ENCODE measurements around the gene GRIK4.
"Not testable (repeated sequence)": the region's sequence is repeated elsewhere in the genome, so short reads cannot be mapped to it uniquely, and the experiment has no call there.

The GRIK4 gene

DNA sequence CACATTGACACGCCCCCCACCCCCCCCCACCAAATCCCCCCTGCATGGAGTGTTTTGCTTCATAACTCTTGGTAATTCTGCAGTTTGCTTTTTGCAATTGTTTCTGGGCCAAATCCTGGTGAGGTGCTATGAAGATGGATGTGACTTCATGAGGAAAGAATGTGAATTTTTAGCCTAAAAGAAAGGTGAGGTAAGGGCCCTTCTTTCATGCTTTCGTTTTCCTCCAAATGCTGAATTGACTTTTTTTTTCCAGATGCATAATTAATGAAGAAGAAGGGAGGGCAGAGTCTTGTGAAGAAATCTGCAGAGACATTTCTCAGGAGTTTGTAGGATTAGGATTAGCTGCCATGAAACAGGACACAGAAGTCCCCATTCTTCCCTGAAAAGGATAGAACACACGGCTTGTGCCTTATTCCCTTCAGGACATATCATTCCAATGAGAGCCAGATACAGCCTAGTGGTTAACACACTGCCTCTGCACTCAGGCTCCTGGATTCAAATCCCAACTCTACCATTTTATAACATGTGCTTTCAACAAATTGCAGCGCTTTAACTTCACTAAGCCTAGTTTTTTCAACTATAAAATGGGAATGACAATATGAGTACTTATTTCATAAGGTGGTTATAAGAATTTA lies 492.8 kb downstream of the GRIK4 start:
- DNase-seq (ENCODE audit: low spot score) = no peak

DNA sequence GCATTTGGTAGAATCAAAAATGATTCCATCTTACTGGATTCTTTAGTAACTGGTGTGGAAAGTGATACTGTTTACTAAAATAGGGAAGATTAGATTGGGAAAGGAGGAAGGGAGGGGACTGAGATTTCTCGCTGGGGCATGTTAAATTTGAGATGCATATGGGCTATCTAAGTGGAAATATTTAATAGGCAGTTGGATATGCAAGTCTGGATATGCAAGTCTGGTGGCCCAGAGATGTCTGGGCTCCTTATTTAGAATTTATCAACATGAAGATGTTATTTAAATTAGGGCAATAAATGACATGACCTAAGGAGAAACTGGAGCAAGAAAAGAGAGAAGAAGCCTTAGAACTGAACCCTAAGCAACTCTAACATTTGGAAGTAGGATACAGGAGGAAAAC lies 495.4 kb downstream of the GRIK4 start:
- no peak for DNase-seq (ENCODE audit: low spot score)

DNA sequence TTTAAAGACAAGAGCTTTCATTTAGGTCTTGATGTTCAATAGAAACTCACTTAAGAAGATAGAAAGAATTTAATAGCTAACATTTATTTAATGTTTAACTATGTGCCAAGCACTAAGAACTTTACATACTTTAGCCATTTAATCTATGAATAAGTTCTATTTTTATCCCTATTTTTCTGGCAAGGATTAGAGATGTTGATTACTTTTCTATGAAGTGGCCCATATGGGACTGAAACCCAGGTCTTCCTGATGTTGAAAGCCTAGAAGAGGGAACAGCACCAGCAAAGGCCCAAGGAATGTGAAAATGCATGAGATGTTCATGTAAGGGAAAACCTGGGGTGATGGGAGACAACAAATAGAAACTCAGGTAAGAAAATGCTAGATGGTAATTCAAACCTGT lies 497.0 kb downstream of the GRIK4 start:
- no peak for DNase-seq (ENCODE audit: low spot score)

DNA sequence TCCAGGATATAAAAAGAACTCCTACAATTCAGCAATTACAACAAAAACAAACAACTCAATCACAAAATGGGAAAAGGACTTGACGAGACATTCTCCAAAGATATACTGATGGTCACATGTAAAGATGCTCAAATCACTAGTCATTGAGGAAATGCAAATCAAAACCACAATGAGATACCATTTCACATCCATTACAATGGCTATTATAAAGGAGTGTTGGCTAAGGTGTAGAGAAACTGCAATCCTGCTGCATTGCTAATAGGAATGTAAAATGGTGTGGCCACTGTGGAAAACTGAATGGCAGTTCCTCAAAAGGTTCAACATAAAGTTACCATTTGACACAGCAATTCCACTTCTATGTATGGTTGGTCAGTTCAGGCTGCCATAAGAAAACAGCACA lies 500.5 kb downstream of the GRIK4 start:
- no peak for DNase-seq (ENCODE audit: low spot score)

DNA sequence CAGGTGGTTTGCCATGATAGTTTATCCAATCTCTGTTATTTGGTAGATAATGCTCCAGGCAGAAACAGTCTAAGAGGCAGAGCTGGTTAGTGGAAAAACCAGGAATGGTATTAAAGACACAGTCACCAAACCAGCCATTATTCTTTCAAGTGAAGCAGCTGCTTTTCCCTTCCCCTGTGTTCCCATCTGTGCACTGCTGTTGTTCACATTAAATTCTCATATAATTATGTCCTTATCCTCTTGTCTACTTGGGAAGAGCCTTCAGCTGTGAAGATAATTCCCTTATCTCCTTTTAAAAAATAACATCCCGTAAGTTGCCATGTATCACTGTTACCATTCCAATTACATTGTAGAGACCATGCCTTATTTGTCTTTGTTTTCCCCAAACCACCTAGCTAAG lies 507.2 kb downstream of the GRIK4 start:
- no peak for DNase-seq (ENCODE audit: low spot score)

DNA sequence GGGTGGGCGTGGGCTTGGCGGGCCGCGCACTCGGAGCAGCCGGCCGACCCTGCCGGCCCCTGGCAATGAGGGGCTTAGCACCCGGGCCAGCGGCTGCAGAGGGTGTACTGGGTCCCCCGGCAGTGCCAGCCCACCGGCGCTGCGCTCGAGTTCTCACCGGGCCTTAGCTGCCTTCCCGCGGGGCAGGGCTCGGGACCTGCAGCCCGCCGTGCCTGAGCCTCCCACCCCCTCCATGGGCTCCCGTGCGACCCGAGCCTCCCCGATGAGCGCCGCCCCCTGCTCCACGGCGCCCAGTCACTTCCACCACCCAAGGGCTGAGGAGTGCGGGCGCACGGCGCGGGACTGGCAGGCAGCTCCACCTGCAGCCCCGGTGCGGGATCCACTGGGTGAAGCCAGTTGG lies 510.2 kb downstream of the GRIK4 start:
- not testable (repeated sequence) for DNase-seq (ENCODE audit: low spot score)

DNA sequence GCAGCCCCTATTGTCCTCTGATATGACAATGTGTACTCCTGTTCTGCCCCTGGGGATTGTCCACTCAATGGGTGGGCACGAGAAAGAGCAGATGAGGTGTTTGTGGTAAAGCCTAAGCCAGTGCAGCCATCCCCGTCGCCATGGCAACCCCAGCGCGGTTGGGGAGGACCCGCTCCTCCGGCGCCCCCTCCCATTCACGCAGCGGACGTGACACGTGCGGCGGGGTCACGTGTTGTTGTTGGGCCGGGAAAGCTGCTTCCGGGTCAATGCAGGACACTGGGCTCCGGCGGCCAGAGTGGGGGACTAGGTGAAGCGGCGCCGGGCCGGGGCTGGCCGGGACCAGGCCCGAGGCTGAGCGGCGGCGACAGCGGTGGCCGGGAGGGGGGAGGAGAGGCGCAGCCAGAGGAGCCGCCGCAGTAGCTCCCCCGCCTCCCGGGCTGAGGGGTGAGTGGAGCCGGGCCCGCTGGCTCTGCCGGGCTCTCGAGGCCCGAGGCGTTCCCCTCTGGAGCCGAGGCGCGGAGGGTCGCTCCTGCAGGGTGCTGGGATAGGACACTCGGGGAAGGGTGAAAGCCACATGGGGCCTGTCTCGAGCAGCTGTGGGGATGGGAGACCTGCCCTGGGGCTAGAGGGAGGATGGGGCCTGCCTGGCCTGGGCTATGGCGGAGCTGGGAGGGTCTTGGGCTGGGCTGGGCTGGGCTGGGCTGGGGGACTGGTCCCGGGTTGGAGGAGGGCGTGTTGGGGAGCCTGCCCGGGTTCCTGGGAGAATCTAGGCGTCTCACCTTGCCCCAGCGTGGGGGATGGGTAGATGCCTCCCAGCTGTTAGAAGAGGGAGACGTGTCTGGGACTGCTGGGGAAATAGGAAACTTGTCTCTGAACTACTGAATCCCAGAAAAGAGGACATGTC lies 512.6 kb downstream of the GRIK4 start, which contains the start of gene TBCEL:
TSS of gene TBCEL (plus strand) at position 255 of the 904 bp plus-strand sequence. CDS start 21,589 bp downstream, outside the sequence.
- peak; percentile 85 for DNase-seq (ENCODE audit: low spot score)

DNA sequence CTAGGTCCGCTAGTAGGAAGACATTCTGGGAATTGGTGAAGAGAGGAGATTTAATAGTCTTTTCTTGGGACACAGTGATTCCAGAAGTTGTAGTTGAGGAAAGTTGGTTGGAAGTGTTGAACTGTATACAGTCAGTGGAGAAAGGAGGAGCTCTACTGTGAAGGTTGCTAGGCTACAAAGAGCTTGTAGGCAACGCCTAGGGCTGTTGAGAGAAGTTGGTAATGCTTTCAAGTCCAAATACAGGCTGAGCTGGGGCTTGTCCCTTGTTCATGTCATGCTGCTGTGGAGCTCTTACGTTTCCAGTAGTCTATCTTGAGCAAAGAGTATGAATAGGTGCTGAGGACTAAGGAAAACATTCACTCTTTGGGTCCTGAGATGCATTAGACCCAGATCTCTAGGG lies 513.4 kb downstream of the GRIK4 start:
- peak; percentile 10 for DNase-seq (ENCODE audit: low spot score)

DNA sequence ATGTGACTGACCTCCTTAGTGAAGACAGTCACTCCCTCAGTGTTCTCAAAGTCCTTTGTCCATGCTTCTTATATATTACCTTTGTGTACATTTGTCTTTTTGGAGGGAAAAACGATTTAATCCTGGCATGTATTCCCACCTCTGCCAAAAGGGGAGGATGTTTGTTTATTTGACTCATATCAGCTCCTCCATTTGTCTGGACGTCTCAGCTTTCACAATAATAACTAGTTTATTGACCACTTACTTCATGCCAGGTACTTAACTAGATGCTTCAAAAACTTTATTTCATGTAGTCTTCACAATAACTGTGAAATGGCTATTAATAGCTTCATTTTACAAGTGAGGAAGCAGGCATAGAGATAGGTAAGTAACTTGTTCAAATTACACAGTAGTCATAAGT lies 517.6 kb downstream of the GRIK4 start:
- DNase-seq (ENCODE audit: low spot score) = no peak

DNA sequence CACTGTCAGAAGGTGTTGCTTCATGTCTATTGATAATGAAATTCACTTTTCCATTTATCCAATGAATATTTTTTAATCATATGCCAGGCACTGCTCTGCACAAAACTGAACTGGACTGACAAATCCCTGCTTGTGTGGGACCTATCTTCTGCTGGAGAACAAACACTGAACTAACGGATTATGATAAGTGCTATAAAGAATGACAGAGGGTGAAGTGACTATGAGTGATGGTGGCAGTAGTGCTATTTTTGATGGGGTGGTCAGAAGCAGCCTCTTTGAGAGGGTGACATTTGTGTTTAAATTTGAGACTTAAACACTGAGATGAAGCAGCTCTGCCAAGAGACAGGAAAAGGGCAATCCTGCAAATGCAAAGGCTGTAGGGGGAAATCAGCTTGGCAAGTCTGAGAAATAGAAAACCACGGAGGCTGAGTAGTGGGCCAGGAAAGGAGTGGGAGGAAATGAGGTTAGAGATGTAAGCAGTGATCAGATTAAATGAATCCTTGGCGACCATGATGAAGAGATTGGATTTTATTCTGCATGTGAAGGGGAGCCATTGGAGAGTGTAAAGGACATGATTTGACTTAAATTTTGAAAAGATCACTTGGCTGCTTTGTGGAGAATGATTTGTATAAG lies 518.4 kb downstream of the GRIK4 start:
- DNase-seq (ENCODE audit: low spot score) = no peak

DNA sequence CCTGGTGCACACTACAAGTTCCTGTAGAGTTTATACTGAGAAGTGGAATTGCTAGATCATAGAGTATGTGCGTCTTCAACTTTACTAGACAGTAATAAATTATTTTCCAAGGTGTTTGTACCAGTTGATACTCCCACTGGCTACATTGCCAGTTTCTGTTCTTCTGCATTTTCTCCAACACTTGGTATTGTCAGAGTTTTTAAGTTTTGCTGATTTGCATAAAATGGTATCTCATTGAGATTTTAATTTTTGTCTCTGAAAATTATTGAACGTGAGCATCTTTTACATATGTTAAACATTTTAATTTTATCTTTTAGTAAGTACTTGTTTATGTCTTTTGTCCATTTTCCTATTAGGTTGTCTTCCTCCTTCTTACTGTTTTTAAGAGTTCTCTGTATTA lies 519.6 kb downstream of the GRIK4 start:
- DNase-seq (ENCODE audit: low spot score) = no peak

DNA sequence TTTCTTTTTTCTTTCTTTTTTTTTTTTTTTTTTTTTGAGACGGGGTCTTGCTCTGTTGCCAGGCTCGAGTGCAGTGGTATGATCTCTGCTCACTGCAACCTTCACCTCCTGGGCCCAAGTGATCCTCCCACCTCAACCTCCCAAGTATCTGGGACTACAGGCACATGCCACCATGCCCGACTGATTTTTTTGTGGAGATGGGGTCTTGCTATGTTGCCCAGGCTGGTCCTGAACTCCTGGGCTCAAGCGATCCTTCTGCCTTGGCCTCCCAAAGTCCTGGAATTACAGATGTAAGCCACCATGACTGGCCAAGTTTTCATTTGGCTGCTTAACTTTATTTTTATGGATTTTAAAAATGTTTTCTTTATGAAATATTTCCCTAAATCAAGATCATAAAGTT lies 520.1 kb downstream of the GRIK4 start:
- not testable (repeated sequence) for DNase-seq (ENCODE audit: low spot score)

DNA sequence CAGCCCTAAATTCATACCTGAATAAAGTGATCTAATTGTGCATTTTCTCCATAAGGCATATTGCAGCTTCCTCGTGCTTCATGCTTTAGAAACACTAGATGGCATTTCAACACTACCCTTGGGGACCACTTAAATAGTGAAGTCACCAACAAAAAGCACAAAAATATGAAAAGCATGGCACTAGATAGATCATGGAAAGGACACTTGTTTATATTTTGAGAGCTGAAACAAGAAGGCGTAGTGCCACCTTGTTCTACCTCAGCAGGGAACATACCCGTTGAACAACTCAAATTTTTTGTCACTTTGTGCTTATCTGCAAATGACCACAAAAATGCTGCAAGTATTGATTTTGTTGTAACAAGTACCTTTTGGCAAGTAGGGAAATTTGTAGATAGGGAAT lies 521.0 kb downstream of the GRIK4 start:
- DNase-seq (ENCODE audit: low spot score) = no peak

DNA sequence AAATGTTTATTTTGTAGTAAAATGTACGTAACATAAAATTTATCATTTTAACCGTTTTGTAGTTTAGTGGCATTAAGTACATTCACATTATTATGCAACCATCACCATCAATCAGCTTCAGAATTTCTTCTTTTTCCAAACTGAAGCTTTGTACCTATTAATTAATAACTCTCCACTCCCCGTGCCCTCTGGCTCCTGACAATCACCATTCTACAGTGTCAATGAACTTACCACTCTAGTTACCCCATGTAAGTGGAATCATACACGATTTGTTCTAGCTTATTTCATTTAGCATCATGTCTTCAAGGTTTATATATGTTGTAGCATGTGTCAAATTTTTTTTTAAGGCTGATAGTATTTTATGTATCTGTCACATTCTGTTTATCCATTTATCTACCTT lies 522.1 kb downstream of the GRIK4 start:
- DNase-seq (ENCODE audit: low spot score) = no peak

DNA sequence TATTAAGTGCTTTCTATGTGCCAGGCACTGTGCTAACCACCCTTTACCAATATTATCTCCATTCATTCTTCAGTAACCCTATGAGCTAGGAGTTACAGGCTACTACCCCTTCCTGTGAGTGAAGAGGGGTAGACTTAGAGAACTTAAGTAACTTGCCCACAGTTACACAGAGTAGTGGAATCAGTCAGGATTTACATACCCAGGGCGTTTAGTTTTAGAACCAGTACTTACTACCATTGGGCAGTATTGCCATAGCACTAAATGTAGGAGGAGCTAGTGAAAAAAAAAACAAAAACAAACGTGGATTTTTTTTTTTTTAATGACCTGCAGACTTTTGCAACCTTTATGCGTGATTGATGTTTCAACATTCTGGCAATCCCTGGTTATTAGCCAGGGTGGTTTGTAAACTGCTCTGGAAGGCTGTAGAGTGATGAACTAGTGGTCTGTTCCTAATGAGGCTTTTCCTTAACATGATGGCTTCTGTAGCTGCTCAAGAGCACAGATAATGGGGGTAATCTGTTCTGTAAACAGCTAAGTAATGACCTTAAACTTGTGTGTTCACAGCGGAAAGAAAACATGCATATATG lies 523.7 kb downstream of the GRIK4 start:
- DNase-seq (ENCODE audit: low spot score) = no peak

DNA sequence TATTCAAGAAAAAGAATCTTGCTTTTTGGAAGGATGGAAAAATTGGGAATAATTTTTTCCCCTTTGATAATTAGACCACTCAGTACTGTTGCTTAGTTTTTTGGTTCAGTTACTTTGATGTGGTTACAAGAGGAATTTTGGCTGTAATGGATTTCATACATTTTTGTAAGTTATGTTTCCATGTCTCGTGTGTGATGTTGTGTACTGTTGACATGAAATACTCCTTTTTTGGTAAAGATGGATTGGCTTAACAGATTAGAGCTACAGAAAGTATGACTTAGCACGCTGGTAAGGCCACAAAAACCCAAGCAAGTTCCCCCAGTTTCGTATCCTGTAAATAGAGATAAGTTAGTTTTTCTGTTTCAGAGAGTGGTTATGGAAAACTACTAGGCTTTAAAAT lies 524.2 kb downstream of the GRIK4 start:
- DNase-seq (ENCODE audit: low spot score) = no peak

DNA sequence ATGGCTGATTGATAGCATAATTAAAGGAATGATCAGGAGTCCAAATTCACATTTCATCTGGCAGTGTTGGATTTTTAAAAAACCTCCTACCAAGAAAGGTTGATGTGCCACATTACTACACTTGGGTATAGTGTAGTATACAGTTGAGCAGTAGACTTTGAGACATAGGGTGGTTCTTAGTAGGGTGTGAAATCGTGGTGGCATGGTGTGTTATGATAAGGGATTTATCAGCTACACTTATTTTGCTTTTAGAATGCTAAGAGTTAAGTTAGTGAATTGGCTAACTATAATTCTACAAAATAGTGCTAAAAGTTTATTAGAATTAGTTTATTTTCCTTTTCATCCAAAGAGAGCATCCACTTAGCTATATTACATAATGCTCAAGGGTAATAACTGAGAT lies 525.5 kb downstream of the GRIK4 start:
- no peak for DNase-seq (ENCODE audit: low spot score)
